NT2/D1 (cell line): ENCODE data around the gene GP9.

Experiments used
- DNase-seq: peaks from one replicate; pipeline ENCODE4 v3.0.0-alpha.2; 2011; ENCODE audit warnings: low read depth, low spot score
- H3K27me3 ChIP-seq: 2 replicates; pipeline ENCODE4 v1.6.0; 2011; ENCODE audit warnings: mild to moderate bottlenecking; ENCODE audit not compliant: insufficient read length, insufficient read depth
- H3K36me3 ChIP-seq: 2 replicates; pipeline ENCODE4 v1.6.1; 2011; ENCODE audit warnings: mild to moderate bottlenecking, low read length, mixed read lengths; ENCODE audit not compliant: insufficient read depth, insufficient read length
- H3K4me1 ChIP-seq: 2 replicates; pipeline ENCODE4 v1.5.1; 2011; ENCODE audit not compliant: insufficient read depth, insufficient read length
- H3K4me3 ChIP-seq: 2 replicates; pipeline ENCODE4 v1.5.1; 2011; ENCODE audit warnings: low read depth; ENCODE audit not compliant: insufficient read length
- H3K9ac ChIP-seq: 2 replicates; pipeline ENCODE4 v1.6.0; 2011; ENCODE audit warnings: low read depth; ENCODE audit not compliant: insufficient read length
- H3K9me3 ChIP-seq: 2 replicates; pipeline ENCODE4 v1.5.1; 2011; ENCODE audit warnings: mild to moderate bottlenecking, low read length; ENCODE audit not compliant: insufficient read depth
- SUZ12 ChIP-seq: IDR thresholded peaks from 2 replicates; pipeline ENCODE4 v1.6.1; 2011; ENCODE audit not compliant: insufficient read length, insufficient read depth; ENCODE audit errors: extremely low read depth
- YY1 ChIP-seq: IDR thresholded peaks from 2 replicates; pipeline ENCODE4 v1.6.1; 2011; ENCODE audit not compliant: insufficient read length, insufficient read depth
- ZNF274 ChIP-seq: IDR thresholded peaks from 2 replicates; pipeline ENCODE4 v1.6.1; 2011; ENCODE audit warnings: mild to moderate bottlenecking, low read depth, low read length

GP9 gene

DNA sequence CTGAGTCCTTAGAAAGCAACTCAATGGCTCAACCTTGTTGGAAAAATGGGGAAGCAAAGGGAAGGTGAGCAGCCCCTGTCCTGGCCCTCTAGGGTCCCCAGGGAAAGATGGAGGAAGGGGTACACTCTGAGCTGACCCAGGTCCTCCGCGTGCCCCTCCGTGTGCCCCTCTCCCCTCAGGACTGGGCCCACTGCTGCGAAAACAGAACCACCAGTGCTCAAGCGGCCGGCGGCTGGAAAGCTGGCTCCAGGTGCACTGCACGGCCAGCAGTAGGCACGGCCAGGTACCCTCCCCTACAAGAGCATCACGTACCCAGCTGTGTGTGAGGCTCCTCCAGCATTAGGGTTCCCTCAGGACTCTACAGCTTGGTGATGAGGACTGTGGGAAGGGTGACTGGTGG lies 34.7 kb downstream of the GP9 start:
- TF ChIP-seq SUZ12 (no peak), ZNF274 (no peak), YY1 (no peak)
- Histone ChIP-seq H3K27me3 (no peaks in the 10 kb centered on the region), H3K4me1 (no peaks in the 10 kb centered on the region), H3K9me3 (no peaks in the 10 kb centered on the region), H3K36me3 (peaks cover 28% of the 10 kb centered on the region), H3K9ac (no peak overlapping the region), H3K4me3 (no peak overlapping the region)
- no peak for DNase-seq

DNA sequence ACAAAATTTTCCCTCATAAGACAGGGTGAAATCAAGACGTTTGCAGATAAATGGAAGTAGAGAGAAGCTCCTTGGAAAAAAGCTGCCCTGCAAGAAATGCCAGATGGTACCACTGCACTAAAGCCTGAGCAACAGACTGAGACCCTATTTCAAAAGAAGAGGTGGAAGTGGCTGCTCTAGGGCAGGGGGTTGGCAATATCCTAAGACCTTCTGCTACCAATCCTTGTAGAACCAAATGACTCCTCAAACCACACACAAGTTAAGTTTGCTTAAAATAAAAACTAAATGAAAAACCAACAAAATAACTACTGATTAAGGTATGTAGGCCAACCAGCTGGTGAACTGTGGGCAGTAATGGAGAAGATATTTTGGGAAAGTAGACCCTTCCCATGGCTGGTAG lies 39.7 kb downstream of the GP9 start:
- Histone ChIP-seq H3K9ac (no peak overlapping the region), H3K4me1 (no peaks in the 10 kb centered on the region), H3K4me3 (no peak overlapping the region), H3K36me3 (peaks cover 5% of the 10 kb centered on the region), H3K27me3 (no peaks in the 10 kb centered on the region), H3K9me3 (no peaks in the 10 kb centered on the region)
- no peak for DNase-seq
- TF ChIP-seq ZNF274 (no peak), SUZ12 (no peak), YY1 (no peak)

DNA sequence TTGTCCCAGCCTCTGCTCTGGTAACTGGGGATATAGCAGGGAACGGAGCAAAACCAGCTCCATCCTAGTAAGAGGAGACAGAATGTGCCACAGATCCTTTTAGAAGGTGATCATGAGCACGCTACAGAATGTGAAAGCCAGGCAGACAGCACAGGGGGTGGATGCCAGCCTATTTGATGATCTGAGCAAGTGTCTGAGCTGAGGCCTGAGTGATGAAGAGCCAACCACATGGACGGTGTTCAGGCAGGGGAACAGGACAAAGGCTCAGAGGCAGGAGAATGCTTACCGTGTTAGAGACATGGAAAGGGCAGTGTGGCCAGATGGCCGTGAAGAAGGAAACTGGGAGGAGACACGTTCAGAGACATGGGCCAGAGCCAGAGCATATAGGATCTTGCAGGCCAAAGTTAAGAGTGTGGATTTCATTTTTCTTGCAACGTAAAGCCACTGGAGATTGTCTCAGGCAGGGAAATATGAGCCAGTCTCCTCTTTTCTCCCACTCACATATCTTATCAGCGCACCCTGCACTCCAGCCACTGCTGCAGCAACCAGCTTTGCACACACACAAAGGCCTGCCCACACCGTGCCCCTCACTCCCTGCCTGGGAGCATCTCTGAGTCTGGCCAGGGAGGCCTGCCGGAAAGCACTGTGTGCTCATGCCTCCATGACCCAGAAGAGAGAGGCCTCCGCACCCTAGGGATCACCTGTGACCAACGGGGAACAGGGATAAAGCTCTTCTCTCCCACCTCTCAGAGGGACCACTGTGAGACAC lies 41.0 kb downstream of the GP9 start:
- no peak for DNase-seq
- TF ChIP-seq YY1 (no peak), ZNF274 (no peak), SUZ12 (no peak)

DNA sequence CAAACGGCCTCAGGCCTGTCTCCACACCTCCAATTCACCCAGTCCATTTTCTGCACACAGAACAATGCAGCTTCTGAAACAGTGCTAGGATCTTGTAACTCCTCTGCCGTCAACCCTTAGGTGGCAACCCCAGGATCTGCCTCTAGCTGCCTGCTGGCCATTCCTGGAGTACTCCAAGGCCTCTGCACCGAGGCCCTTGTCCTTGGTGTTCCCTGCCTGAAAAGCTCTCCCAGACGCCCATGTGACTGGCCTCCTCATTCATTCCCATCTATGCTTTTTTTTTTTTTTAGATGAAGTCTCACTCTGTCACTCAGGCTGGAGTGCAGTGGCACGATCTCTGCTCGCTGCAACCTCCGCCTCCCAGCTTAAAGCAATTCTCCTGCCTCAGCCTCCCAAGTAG lies 42.7 kb downstream of the GP9 start:
- H3K4me1 ChIP-seq = peaks cover 12% of the 10 kb centered on the region
- no peak for TF ChIP-seq ZNF274
- TF ChIP-seq YY1 = no peak
- no peak for TF ChIP-seq SUZ12

More for the DNA sequence above, 41.0 kb downstream of the GP9 start:
- Histone ChIP-seq H3K27me3 (no peaks in the 10 kb centered on the region), H3K36me3 (peaks cover 4% of the 10 kb centered on the region), H3K9me3 (no peaks in the 10 kb centered on the region), H3K4me3 (no peak overlapping the region), H3K9ac (no peak overlapping the region), H3K4me1 (peaks cover 2% of the 10 kb centered on the region)

DNA sequence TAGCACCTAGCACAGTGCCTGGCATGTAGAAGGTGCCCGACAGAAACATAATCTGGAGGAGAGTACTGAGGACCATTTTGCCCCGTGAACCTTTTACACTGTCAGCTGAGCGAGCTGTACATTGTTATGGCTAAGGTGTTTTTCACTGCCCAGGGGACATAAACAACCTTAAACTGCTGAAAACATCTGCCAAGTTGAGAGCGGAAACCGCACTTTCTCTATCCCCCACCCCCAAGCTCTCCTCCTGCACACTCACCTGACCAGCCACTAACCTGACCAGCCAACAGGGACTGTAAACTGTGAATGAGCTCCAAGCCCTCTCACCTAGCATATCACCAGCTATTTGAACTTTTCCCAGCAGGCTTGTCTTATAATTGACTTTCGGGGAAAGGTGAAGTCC lies 43.5 kb downstream of the GP9 start:
- Histone ChIP-seq H3K4me3 (no peak overlapping the region), H3K9ac (no peak overlapping the region), H3K36me3 (peaks cover 24% of the 10 kb centered on the region), H3K9me3 (no peaks in the 10 kb centered on the region), H3K4me1 (peaks cover 12% of the 10 kb centered on the region), H3K27me3 (no peaks in the 10 kb centered on the region)
- DNase-seq = no peak
- no peak for TF ChIP-seq YY1
- TF ChIP-seq ZNF274 = no peak
- no peak for TF ChIP-seq SUZ12

More for the DNA sequence above, 42.7 kb downstream of the GP9 start:
- Histone ChIP-seq H3K9me3 (no peaks in the 10 kb centered on the region), H3K27me3 (no peaks in the 10 kb centered on the region), H3K4me3 (no peak overlapping the region), H3K9ac (no peak overlapping the region), H3K36me3 (peaks cover 19% of the 10 kb centered on the region)
- no peak for DNase-seq

DNA sequence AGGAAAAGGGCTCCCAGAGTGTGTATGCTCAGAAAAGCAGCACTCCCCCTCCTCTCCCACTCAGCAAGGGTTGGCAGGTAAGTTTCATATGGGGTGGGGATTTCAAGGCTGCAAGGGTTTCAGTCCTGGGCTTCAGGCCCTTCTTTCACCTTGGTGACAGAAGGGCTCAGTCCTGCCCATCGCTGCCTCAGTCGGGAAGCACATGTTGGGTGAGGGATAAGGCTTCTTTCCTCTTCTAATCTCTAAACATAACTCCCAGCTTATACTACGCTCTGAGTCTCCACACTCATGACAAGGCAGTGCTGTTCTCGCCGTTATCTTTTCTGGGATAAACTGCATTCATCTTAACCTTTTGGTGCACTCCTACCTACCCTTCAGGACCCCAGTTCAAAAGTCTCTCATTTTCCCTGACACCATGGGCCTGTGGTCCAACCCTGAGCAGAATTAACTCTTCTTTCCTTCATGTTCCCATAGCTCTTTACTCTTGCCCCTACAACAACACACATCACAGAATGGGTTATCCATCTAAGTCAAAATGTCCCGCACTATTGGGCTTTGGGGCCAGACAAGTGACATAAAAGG lies 44.0 kb downstream of the GP9 start:
- no peak for TF ChIP-seq YY1
- TF ChIP-seq SUZ12 = no peak
- no peak for TF ChIP-seq ZNF274
- Histone ChIP-seq H3K27me3 (no peaks in the 10 kb centered on the region), H3K4me3 (no peak overlapping the region), H3K36me3 (peaks cover 24% of the 10 kb centered on the region), H3K9ac (no peak overlapping the region), H3K4me1 (peaks cover 12% of the 10 kb centered on the region), H3K9me3 (no peaks in the 10 kb centered on the region)
- DNase-seq = no peak

DNA sequence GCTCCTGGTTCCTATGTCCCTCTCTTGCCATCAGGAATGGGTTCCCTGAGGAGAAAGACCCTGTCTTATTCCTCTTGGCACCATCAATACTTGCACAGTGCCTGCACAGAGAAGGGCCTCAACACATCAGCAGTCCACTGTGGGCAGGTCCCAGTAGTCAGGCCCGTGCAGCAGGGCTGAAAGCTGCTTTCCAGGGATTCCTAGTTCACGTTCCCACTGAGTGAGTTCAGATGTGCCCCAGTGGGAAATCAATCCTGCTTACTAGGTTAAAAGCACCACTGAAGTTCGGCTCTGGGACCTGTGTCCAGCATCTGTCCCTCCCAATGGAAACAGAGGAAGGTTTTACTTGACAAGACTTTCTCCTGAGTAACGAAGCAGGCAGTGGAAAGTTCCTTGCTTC lies 45.3 kb downstream of the GP9 start:
- Histone ChIP-seq H3K4me1 (peaks cover 12% of the 10 kb centered on the region), H3K27me3 (no peaks in the 10 kb centered on the region), H3K9me3 (no peaks in the 10 kb centered on the region), H3K9ac (no peak overlapping the region), H3K4me3 (no peak overlapping the region), H3K36me3 (peaks cover 28% of the 10 kb centered on the region)
- DNase-seq = no peak
- TF ChIP-seq SUZ12 (no peak), YY1 (no peak), ZNF274 (no peak)
